GM10248 (cell line): ENCODE data around the gene EHBP1.

Experiments
- CTCF ChIA-PET: fragments of 300-600 bp; sonication (Branson Sonifier 250); formaldehyde crosslinking; extraction: SDS; loops from one replicate; lab custom pipeline; 2021; ENCODE audit warnings: antibody characterized with exemption; lab: Yijun Ruan, JAX
- POLR2A ChIA-PET: fragments of 350-650 bp; sonication (Branson Sonifier 250); formaldehyde crosslinking; extraction: SDS; loops from one replicate; lab custom pipeline; 2020; ENCODE audit warnings: antibody characterized with exemption; lab: Yijun Ruan, JAX
- DNase-seq: peaks from one replicate; pipeline ENCODE4 v3.0.0; 2012; ENCODE audit errors: extremely low spot score
- CTCF ChIP-seq: IDR thresholded peaks from 2 replicates; pipeline ENCODE4 v1.5.1; 2012; ENCODE audit warnings: mild to moderate bottlenecking, low read depth; ENCODE audit errors: extremely low read depth, missing control alignments, control extremely low read depth

EHBP1 gene

GRCh38 chr2:62662131-62662530, 43.4 kb upstream of the EHBP1 start:
- ChIA-PET POLR2A (no interaction called here), CTCF (interaction anchor here (1.3 to 1.4 kb wide), 2 partner anchors 16 to 205 kb away, joined by 3 to 5 read pairs; no protein-coding TSS in a partner anchor)
- TF ChIP-seq CTCF, result no peak
- DNase-seq, result no peak

GRCh38 chr2:62662554-62662953, 43.0 kb upstream of the EHBP1 start:
- ChIA-PET CTCF (interaction anchor here (1.3 to 1.4 kb wide), 2 partner anchors 16 to 206 kb away, joined by 3 to 5 read pairs; no protein-coding TSS in a partner anchor), POLR2A (no interaction called here)
- no peak for DNase-seq
- TF ChIP-seq CTCF, result no peak

DNA sequence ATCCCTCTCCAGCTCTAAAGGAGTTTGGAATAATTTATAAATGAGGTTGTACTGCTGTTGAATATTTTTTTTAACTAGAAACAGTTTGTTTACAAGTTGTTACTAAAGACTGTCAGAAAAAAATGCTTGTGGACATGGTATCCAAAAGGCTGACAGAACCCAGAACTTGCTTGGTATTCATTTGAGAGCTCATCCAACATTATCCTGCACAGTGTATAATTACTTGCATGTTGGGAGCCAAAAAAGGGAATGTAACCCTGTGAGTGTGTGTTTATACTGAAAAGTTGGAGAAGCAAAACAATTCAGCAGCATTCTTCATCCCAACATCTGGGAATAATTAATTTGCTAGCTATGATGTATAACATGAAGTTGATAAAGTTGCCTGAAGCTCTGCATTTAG, 42.1 kb upstream of the EHBP1 start:
- CTCF ChIA-PET, result interaction anchor here (1.1 to 1.5 kb wide), 5 partner anchors 24 to 207 kb away, joined by 3 to 4 read pairs (median 3); partner anchors contain the start of gene EHBP1
- DNase-seq, result no peak
- POLR2A ChIA-PET, result no interaction called here
- no peak for TF ChIP-seq CTCF

DNA sequence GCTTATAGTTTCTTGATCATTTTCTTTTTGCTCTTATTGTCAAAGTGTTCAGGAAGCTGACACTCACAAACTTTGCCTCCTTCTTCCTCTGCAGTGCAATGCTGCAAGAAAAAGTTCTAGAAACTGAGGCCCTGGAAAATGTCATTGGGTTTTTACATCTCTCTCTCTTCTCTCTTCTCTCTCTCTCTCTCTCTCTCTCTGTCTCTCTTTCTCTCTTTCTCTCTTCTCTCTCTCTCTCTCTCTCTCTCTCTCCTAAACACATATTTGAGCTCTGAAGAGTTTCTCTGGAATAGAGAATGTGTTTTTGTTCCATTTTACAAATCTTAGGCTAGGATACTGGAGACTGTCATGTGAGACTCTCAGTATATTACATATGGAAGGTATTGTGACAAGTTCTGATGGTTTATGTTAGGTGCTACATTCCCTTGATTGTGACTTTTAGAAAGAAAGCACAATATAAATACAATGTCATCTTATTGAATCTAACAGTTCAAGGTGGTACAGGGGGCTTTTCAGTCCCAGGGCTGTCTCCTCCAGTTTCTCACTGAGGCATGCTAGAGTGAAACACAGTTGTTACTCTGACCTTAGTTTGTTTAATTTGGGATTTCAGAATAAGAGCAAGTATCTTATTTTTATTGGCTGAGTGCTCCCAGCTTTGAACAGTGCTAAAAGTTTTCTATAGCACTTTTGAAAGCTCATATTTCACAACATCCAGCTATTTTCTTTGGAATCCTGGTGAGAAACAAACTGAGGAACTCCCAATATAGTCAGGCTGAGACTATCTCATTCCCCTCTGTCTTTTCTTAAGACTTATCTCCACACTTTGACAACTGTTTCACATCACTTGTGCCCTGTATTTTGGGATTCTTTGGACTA, 41.4 kb upstream of the EHBP1 start:
- no peak for TF ChIP-seq CTCF
- CTCF ChIA-PET, result interaction anchor here (1.1 to 1.5 kb wide), 5 partner anchors 23 to 208 kb away, joined by 3 to 4 read pairs (median 3); partner anchors contain the start of gene EHBP1
- POLR2A ChIA-PET, result no interaction called here
- no peak for DNase-seq

GRCh38 chr2:62665446-62665845, 40.1 kb upstream of the EHBP1 start:
- no peak for TF ChIP-seq CTCF
- ChIA-PET POLR2A (no interaction called here), CTCF (no interaction called here)
- no peak for DNase-seq

- TF ChIP-seq CTCF, result no peak
- CTCF ChIA-PET, result interaction anchor here (1.6 kb wide), 1 partner anchor 212 kb away, joined by 4 read pairs; no protein-coding TSS in a partner anchor
- POLR2A ChIA-PET, result no interaction called here
- DNase-seq, result no peak
Observed at GRCh38 chr2:62669180-62669579, 36.3 kb upstream of the EHBP1 start.
